ENCODE results near the gene PPIG.
"Not testable (repeated sequence)": the region's sequence is repeated elsewhere in the genome, so short reads cannot be mapped to it uniquely, and the experiment has no call there.

The PPIG gene

GRCh38 chr2:169664978-169665930 lies 81.1 kb downstream of the PPIG start:
- no peak for DNase-seq

- no peak for DNase-seq
Measured at GRCh38 chr2:169667583-169667982, 83.4 kb downstream of the PPIG start.

- no peak for DNase-seq
Measured at GRCh38 chr2:169670215-169670651, 86.1 kb downstream of the PPIG start.

- no peak for DNase-seq
Measured at GRCh38 chr2:169670937-169671336, 86.8 kb downstream of the PPIG start.

GRCh38 chr2:169672406-169672805 lies 88.3 kb downstream of the PPIG start:
- no peak for DNase-seq

GRCh38 chr2:169673106-169673505 lies 89.0 kb downstream of the PPIG start:
- no peak for DNase-seq

GRCh38 chr2:169673921-169674320 lies 89.8 kb downstream of the PPIG start:
- no peak for DNase-seq

- DNase-seq: no peak
Measured at GRCh38 chr2:169676357-169676756, 92.2 kb downstream of the PPIG start.

- DNase-seq: no peak
Measured at GRCh38 chr2:169676850-169677249, 92.7 kb downstream of the PPIG start.

GRCh38 chr2:169683054-169683424 lies 98.9 kb downstream of the PPIG start:
- DNase-seq: no peak

GRCh38 chr2:169683425-169684134 lies 99.4 kb downstream of the PPIG start:
- DNase-seq: no peak

GRCh38 chr2:169684135-169684565 lies 100.0 kb downstream of the PPIG start:
- DNase-seq: no peak

- not testable (repeated sequence) for DNase-seq
Measured at GRCh38 chr2:169684712-169685111, 100.6 kb downstream of the PPIG start.

GRCh38 chr2:169686825-169687224 lies 102.7 kb downstream of the PPIG start:
- not testable (repeated sequence) for DNase-seq

- not testable (repeated sequence) for DNase-seq
Measured at GRCh38 chr2:169687943-169688342, 103.8 kb downstream of the PPIG start.

GRCh38 chr2:169690958-169691357 lies 106.8 kb downstream of the PPIG start:
- no peak for DNase-seq
